HCT116 (cell line): ENCODE data around the gene CADPS. TPM values are rescaled to one million over a fixed set of nuclear protein-coding genes. Genes with fewer than 3 reads are reported as not detected.

ENCODE experiments used
- ATAC-seq: fragments of 200-7000 bp; cut with Tn5 transposase; 2 replicates; pipeline ENCODE4 v1.9.1; 2020; ENCODE audit warnings: mild to moderate bottlenecking, moderate library complexity
- BruUV-seq: library from RNA; stranded (reverse); fragments of 400-500 nt; replicated peaks from 2 replicates; lab custom pipeline; 2021; lab: Mats Ljungman, UMichigan
- CTCF ChIA-PET: fragments of 300-600 bp; sonication (Branson Sonifier 250); formaldehyde crosslinking; loops from one replicate; lab custom pipeline; 2021; ENCODE audit warnings: antibody characterized with exemption; lab: Charles Lee
- POLR2A ChIA-PET: fragments of 300-600, 350-600 bp; sonication (Branson Sonifier 250); formaldehyde crosslinking; loops from one replicate; lab custom pipeline; 2021; ENCODE audit warnings: antibody characterized with exemption; lab: Charles Lee
- RAD21 ChIA-PET, 2 experiments: fragments of 300-600 bp; sonication (Branson Sonifier 250); formaldehyde crosslinking; loops; one replicate each; lab custom pipeline; 2023; ENCODE audit warnings: low total read pairs in 2 of 2; ENCODE audit not compliant: uncharacterized antibody in 2 of 2, unreplicated experiment in 2 of 2, low non-redundant PET in 1 of 2; lab: Charles Lee
- DNase-seq: peaks from one replicate; pipeline ENCODE4 v3.0.0-alpha.2; 2010; ENCODE audit warnings: low read depth, low spot score
- H2AFZ ChIP-seq: fragments of 200-600 bp; shearing (Covaris generic), sonication (generic); 2 replicates; pipeline ENCODE4 v1.6.1; 2017; ENCODE audit warnings: low read depth, mixed run types, mixed read lengths, antibody characterized with exemption, low read length; ENCODE audit not compliant: poor library complexity, severe bottlenecking
- H3K27ac ChIP-seq: 2 replicates; pipeline ENCODE4 v1.5.1; 2012; ENCODE audit warnings: low read depth, low read length
- H3K27me3 ChIP-seq: fragments of 200-600 bp; sonication (generic); 2 replicates; pipeline ENCODE4 v1.6.1; 2016; ENCODE audit warnings: mixed run types, low read length, mixed read lengths; ENCODE audit not compliant: insufficient read depth
- H3K36me3 ChIP-seq, 2 experiments: fragments of 200-500 bp in 1 of 2; fragments of 200-600 bp in 1 of 2; sonication (Bioruptor generic) in 1 of 2; sonication (generic) in 1 of 2; 2 replicates each; pipeline versions ENCODE4 v1.5.1 to v1.6.1; 2014 to 2016; ENCODE audit warnings: low read length in 2 of 2, inconsistent platforms in 1 of 2, mixed read lengths in 1 of 2, mixed run types in 1 of 2; ENCODE audit not compliant: insufficient read depth in 2 of 2, control insufficient read depth in 1 of 2
- H3K4me1 ChIP-seq, 2 experiments: fragments of 200-600 bp in 1 of 2; sonication (generic) in 1 of 2; 2 replicates each; pipeline versions ENCODE4 v1.5.1 to v1.6.1; 2012 to 2017; ENCODE audit warnings: low read length in 2 of 2, inconsistent platforms in 1 of 2, mild to moderate bottlenecking in 1 of 2, mixed read lengths in 1 of 2, mixed run types in 1 of 2, moderate library complexity in 1 of 2; ENCODE audit not compliant: insufficient read depth in 2 of 2, control insufficient read depth in 1 of 2
- H3K4me2 ChIP-seq: fragments of 200-600 bp; sonication (generic); 2 replicates; pipeline ENCODE4 v1.6.1; 2017; ENCODE audit warnings: mixed run types, low read length, mixed read lengths
- H3K4me3 ChIP-seq, 2 experiments: fragments of 200-600 bp in 1 of 2; sonication (generic) in 1 of 2; replicated peaks in 1 of 2; 2 replicates each; pipeline ENCODE4 v1.5.1; 2011 to 2016; ENCODE audit warnings: low read length in 2 of 2, control low read depth in 1 of 2, low read depth in 1 of 2, mild to moderate bottlenecking in 1 of 2, mixed read lengths in 1 of 2, mixed run types in 1 of 2
- H3K79me2 ChIP-seq: fragments of 200-600 bp; sonication (generic); 2 replicates; pipeline ENCODE4 v1.6.1; 2017; ENCODE audit warnings: mild to moderate bottlenecking, mixed run types, low read length, moderate library complexity, mixed read lengths; ENCODE audit not compliant: insufficient read depth
- H3K9ac ChIP-seq: fragments of 200-600 bp; sonication (generic); 2 replicates; pipeline ENCODE4 v1.6.1; 2016; ENCODE audit warnings: low read length, mixed read lengths
- H3K9me2 ChIP-seq: fragments of 200-600 bp; sonication (generic), shearing (Covaris generic); 2 replicates; pipeline ENCODE4 v1.6.1; 2017; ENCODE audit warnings: mixed run types, mild to moderate bottlenecking, moderate library complexity; ENCODE audit not compliant: insufficient read depth
- H3K9me3 ChIP-seq, 2 experiments: fragments of 200-500 bp in 1 of 2; fragments of 200-600 bp in 1 of 2; sonication (Bioruptor generic) in 1 of 2; sonication (generic) in 1 of 2; 2 replicates each; pipeline ENCODE4 v1.6.1; 2014 to 2017; ENCODE audit warnings: low read length in 2 of 2, mixed read lengths in 2 of 2, inconsistent platforms in 1 of 2, low read depth in 1 of 2, mild to moderate bottlenecking in 1 of 2, mixed run types in 1 of 2, moderate library complexity in 1 of 2; ENCODE audit not compliant: control insufficient read depth in 1 of 2, insufficient read depth in 1 of 2
- H4K20me1 ChIP-seq: fragments of 200-600 bp; sonication (generic), shearing (Covaris generic); 2 replicates; pipeline ENCODE4 v1.6.1; 2017; ENCODE audit warnings: mixed run types, mild to moderate bottlenecking, moderate library complexity; ENCODE audit not compliant: insufficient read depth
- CBX3 ChIP-seq: IDR thresholded peaks from 2 replicates; pipeline ENCODE4 v1.6.1; 2012; ENCODE audit warnings: low read depth
- CEBPB ChIP-seq: IDR thresholded peaks from 2 replicates; pipeline ENCODE4 v1.6.1; 2012; ENCODE audit warnings: low read depth
- EGR1 ChIP-seq: IDR thresholded peaks from 2 replicates; pipeline ENCODE4 v1.6.1; 2012; ENCODE audit warnings: low read depth
- ELF1 ChIP-seq: IDR thresholded peaks from 2 replicates; pipeline ENCODE4 v1.6.1; 2012; ENCODE audit warnings: low read depth, borderline replicate concordance
- EZH2 ChIP-seq: fragments of 200-600 bp; sonication (generic); IDR thresholded peaks from 2 replicates; pipeline ENCODE4 v1.6.1; 2017; ENCODE audit warnings: antibody characterized with exemption, mixed run types
- EZH2phosphoT487 ChIP-seq: fragments of 200-600 bp; IDR thresholded peaks from 2 replicates; pipeline ENCODE4 v1.6.1; 2018; ENCODE audit warnings: antibody characterized with exemption, borderline replicate concordance
- FOSL1 ChIP-seq: IDR thresholded peaks from 2 replicates; pipeline ENCODE4 v1.6.1; 2012; ENCODE audit warnings: low read depth
- JUND ChIP-seq: IDR thresholded peaks from 2 replicates; pipeline ENCODE4 v1.6.1; 2012
- POLR2AphosphoS5 ChIP-seq: IDR thresholded peaks from 2 replicates; pipeline ENCODE4 v1.6.1; 2011; ENCODE audit warnings: mild to moderate bottlenecking, low read depth, low read length, moderate library complexity
- RAD21 ChIP-seq: IDR thresholded peaks from 2 replicates; pipeline ENCODE4 v1.6.1; 2012; ENCODE audit warnings: low read depth, mild to moderate bottlenecking
- SIN3A ChIP-seq: IDR thresholded peaks from 2 replicates; pipeline ENCODE4 v1.6.1; 2012; ENCODE audit warnings: low read depth
- SP1 ChIP-seq: IDR thresholded peaks from 2 replicates; pipeline ENCODE4 v1.6.1; 2012; ENCODE audit warnings: low read depth
- SRF ChIP-seq: IDR thresholded peaks from 2 replicates; pipeline ENCODE4 v1.6.1; 2012; ENCODE audit warnings: low read depth
- TCF7L2 ChIP-seq: IDR thresholded peaks from 2 replicates; pipeline ENCODE4 v1.7.0; 2011; ENCODE audit warnings: borderline replicate concordance, inconsistent platforms; ENCODE audit not compliant: insufficient read depth, insufficient read length; ENCODE audit errors: extremely low read depth
- ZFX ChIP-seq: fragments of 450-650 bp; IDR thresholded peaks from 2 replicates; pipeline ENCODE4 v1.6.1; 2017
- ZNF274 ChIP-seq: fragments of 200-500 bp; sonication (Bioruptor generic); IDR thresholded peaks from 2 replicates; pipeline ENCODE4 v1.6.1; 2014; ENCODE audit warnings: mild to moderate bottlenecking, low read depth, low read length, inconsistent platforms
- intact Hi-C: fragments of 100-400 bp; cut with micrococcal nuclease; formaldehyde crosslinking; loops from 2 replicates; pipeline ENCODE4 v1.10.0; 2022
- total RNA-seq: library from RNA; stranded (reverse); gene quantifications from one replicate; pipeline ENCODE4 v1.2.1, GENCODE V29; 2021; ENCODE audit not compliant: unreplicated experiment
- TF ChIP-seq, protein P1 (sequence below): IDR thresholded peaks from 2 replicates; pipeline ENCODE4 v1.6.1; 2011; ENCODE audit warnings: mild to moderate bottlenecking, low read length, moderate library complexity; ENCODE audit not compliant: insufficient replicate concordance; ENCODE audit errors: extremely low read depth
- TF ChIP-seq, protein P2 (sequence below): IDR thresholded peaks from 2 replicates; pipeline ENCODE4 v1.6.1; 2012; ENCODE audit warnings: low read depth
- TF ChIP-seq, protein P3 (sequence below): IDR thresholded peaks from 2 replicates; pipeline ENCODE4 v1.6.1; 2012
- TF ChIP-seq, protein P4 (sequence below): IDR thresholded peaks from 2 replicates; pipeline ENCODE4 v1.6.1; 2012

CADPS gene
- total RNA-seq, 1 experiment from 2014 or later = not detected

DNA sequence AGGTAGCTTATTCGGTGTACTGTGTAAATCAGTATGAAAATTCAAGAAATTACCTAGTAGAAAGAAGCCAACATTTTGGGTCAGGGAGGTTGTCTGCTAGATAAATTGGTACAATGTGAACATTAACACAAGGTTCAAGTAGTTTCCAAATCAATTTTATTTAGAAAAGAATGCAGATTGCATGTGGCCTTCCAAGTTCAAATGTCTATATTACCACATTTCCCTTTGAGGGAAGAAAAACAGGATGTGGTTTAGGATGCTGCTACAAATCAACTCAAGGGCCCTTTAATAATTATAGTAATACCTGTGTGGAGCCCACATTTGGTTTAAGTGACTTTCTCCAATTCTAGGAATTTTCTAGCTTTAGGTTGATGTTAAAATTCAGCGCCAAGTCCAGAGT, 57.5 kb downstream of the CADPS start:
- no peaks in the 10 kb centered on the region for H3K4me1 ChIP-seq
- no peaks in the 10 kb centered on the region for H3K79me2 ChIP-seq
- H3K4me2 ChIP-seq = no peak overlapping the region
- no TSS peak for BruUV-seq
- no peak for ATAC-seq
- peaks cover 9% of the 10 kb centered on the region for H3K27me3 ChIP-seq
- H4K20me1 ChIP-seq = no peaks in the 10 kb centered on the region
- H3K36me3 ChIP-seq = no peaks in the 10 kb centered on the region
- H3K4me3 ChIP-seq = no peak overlapping the region
- ChIA-PET POLR2A (no interaction called here), RAD21 (no interaction called here), CTCF (no interaction called here)
- H3K9me2 ChIP-seq = no peaks in the 10 kb centered on the region
- H3K9me3 ChIP-seq = no peaks in the 10 kb centered on the region
- no peak overlapping the region for H3K27ac ChIP-seq
- H2AFZ ChIP-seq = no peak overlapping the region
- H3K9ac ChIP-seq = no peak overlapping the region
- intact Hi-C loops = no loop called here
- TF ChIP-seq SP1 (no peak), ELF1 (no peak), CBX3 (no peak), FOSL1 (no peak), SIN3A (no peak), ZFX (no peak), POLR2AphosphoS5 (no peak), CEBPB (no peak), ZNF274 (no peak), JUND (no peak), EZH2phosphoT487 (no peak), EGR1 (no peak), RAD21 (no peak), TCF7L2 (no peak), EZH2 (no peak), SRF (no peak)
- TF ChIP-seq, protein P1, sequence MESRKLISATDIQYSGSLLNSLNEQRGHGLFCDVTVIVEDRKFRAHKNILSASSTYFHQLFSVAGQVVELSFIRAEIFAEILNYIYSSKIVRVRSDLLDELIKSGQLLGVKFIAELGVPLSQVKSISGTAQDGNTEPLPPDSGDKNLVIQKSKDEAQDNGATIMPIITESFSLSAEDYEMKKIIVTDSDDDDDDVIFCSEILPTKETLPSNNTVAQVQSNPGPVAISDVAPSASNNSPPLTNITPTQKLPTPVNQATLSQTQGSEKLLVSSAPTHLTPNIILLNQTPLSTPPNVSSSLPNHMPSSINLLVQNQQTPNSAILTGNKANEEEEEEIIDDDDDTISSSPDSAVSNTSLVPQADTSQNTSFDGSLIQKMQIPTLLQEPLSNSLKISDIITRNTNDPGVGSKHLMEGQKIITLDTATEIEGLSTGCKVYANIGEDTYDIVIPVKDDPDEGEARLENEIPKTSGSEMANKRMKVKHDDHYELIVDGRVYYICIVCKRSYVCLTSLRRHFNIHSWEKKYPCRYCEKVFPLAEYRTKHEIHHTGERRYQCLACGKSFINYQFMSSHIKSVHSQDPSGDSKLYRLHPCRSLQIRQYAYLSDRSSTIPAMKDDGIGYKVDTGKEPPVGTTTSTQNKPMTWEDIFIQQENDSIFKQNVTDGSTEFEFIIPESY = no peak
- TF ChIP-seq, protein P2, sequence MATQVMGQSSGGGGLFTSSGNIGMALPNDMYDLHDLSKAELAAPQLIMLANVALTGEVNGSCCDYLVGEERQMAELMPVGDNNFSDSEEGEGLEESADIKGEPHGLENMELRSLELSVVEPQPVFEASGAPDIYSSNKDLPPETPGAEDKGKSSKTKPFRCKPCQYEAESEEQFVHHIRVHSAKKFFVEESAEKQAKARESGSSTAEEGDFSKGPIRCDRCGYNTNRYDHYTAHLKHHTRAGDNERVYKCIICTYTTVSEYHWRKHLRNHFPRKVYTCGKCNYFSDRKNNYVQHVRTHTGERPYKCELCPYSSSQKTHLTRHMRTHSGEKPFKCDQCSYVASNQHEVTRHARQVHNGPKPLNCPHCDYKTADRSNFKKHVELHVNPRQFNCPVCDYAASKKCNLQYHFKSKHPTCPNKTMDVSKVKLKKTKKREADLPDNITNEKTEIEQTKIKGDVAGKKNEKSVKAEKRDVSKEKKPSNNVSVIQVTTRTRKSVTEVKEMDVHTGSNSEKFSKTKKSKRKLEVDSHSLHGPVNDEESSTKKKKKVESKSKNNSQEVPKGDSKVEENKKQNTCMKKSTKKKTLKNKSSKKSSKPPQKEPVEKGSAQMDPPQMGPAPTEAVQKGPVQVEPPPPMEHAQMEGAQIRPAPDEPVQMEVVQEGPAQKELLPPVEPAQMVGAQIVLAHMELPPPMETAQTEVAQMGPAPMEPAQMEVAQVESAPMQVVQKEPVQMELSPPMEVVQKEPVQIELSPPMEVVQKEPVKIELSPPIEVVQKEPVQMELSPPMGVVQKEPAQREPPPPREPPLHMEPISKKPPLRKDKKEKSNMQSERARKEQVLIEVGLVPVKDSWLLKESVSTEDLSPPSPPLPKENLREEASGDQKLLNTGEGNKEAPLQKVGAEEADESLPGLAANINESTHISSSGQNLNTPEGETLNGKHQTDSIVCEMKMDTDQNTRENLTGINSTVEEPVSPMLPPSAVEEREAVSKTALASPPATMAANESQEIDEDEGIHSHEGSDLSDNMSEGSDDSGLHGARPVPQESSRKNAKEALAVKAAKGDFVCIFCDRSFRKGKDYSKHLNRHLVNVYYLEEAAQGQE = no peak
- TF ChIP-seq, protein P3, sequence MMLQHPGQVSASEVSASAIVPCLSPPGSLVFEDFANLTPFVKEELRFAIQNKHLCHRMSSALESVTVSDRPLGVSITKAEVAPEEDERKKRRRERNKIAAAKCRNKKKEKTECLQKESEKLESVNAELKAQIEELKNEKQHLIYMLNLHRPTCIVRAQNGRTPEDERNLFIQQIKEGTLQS = no peak
- TF ChIP-seq, protein P4, sequence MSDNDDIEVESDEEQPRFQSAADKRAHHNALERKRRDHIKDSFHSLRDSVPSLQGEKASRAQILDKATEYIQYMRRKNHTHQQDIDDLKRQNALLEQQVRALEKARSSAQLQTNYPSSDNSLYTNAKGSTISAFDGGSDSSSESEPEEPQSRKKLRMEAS = no peak
- TF ChIP-seq, all 23 proteins: peak for 0
- DNase-seq = no peak
